HG03439 (cell line): Measurements from ENCODE around the gene OR8D2.

Experiments used
- ATAC-seq: cut with Tn5 transposase; IDR thresholded peaks from one replicate; pipeline ENCODE4 v1.9.1; 2021; ENCODE audit warnings: mild to moderate bottlenecking, moderate library complexity; ENCODE audit not compliant: unreplicated experiment

Gene OR8D2

GRCh38 chr11:124320097-124320496 is at the start of gene OR8D2:
TSS of gene OR8D2 (minus strand) at chr11:124320197. CDS start at chr11:124320197, 0 bp downstream.
- no peak for ATAC-seq

DNA sequence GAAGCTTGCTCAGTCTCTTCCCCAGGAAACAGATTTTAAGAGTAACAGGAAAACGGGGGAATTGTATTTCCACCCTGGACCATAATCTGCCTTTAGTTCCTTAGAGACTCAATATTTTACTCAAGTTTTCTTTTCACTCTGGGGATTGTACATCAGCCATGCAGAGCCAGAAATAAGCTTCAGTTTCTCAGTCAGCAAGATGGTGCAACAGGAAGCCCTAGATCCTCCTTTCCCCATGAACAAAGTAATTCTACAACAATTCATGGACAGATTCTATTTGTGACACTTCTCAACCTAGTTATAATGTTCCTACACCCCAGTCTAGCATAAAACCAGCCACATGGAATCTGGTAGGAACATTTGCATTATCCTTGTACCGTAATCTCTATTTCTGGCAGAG is 39.6 kb upstream of the OR8D2 start:
- ATAC-seq = no peak

DNA sequence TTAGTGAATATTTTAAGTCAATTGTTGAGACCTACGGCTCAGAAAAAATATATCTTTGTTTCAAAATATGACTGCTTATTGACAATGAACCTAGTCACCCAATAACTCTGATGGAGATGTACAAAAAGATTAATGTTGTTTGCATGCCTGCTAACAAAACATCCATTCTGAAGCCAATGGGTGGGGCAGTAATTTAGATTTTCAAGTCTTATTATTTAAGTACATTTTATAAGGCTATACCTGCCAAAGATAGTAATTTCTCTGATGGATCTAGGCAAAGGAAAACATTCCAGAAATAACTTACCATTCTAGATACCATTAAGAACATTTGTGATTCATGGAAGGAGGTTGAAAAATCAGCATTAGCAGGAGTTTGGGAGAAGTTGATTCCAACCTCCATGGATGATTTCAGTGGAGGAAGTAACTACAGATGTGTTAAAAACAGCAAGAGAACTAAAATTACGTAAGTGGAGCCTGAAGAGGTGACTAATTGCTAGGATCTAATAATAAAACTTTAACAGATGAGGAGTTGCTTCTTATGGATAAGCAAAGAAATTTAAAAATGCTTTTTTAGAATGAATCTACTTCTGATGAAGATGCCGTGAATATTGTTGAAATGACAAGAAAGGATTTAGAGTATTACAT is 26.4 kb upstream of the OR8D2 start:
- no peak for ATAC-seq

- ATAC-seq = no peak
Observed at GRCh38 chr11:124344346-124344745, 24.3 kb upstream of the OR8D2 start.

- ATAC-seq = no peak
Observed at GRCh38 chr11:124340142-124340447, 20.1 kb upstream of the OR8D2 start.

GRCh38 chr11:124339396-124340141 is 19.6 kb upstream of the OR8D2 start:
- no peak for ATAC-seq

DNA sequence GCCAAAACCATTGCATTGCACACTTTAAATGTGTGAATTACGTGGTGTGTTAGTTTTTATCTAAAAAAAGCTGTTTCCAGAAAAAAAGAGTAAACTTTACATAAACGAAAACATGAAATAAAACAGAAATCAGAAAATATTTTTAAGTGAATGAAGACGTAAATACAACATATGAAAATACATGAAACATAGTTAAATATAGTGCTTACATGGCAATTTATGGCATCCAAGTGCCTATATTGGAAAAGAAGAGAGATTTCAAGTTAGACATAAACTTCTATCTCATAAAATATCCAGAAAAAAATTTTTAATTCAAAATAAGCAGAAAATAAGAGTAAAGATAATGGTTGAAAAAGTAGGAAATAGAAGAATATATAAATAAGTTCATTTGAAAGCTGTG is 11.9 kb upstream of the OR8D2 start:
- no peak for ATAC-seq

DNA sequence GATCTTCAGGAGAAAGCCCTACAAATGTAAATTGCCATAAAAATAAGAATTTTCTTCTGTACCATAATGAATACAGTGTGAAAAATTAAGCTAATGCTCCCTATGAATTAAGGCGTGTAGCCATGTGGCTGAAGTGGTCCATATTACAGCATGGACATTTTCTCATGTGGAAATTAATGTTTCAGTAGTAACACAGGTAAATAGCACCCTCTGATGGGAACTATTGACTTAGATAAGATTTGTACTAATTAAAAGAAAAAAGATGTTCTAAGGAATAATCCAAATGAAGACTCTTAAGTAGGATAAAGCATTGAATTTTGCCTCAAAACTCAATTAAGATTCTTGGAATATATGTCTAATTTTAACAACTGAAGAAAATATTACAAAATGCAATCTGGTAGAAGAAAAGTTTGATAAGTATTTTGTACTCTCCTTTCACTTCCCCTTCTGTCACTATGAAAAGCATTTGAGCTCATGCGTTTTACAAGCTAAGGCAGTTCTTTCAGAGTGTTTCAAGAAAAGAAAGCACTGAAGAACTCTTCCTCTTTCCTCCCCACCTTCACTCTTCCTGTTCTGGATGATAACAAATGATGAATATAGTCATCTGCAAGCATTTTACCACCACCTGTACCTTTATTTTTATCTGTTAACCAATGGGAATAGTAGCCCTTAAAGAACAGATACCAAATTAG is 9.9 kb upstream of the OR8D2 start:
- ATAC-seq = no peak

- ATAC-seq = no peak
Observed at GRCh38 chr11:124327775-124328174, 7.8 kb upstream of the OR8D2 start.

DNA sequence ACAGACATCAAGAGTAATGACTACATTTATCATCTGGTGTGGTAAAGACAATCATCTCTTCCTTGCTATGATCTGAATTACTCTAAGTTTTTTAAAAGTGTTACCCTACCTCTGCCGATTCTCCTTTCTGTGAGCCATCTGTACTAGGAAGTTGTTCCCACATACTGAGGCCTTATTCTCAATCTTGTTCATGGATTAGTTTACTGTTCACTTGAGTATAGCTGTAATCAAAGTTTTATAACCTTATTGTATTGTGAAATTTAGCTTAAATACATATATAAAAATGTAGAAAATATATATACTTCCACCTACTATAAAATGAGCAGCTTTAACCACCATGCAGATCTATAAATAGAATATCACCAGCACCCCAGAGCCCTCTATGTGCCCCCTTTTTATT is 2.4 kb upstream of the OR8D2 start:
- no peak for ATAC-seq

GRCh38 chr11:124315052-124315451 is 4.9 kb downstream of the OR8D2 start:
- no peak for ATAC-seq

DNA sequence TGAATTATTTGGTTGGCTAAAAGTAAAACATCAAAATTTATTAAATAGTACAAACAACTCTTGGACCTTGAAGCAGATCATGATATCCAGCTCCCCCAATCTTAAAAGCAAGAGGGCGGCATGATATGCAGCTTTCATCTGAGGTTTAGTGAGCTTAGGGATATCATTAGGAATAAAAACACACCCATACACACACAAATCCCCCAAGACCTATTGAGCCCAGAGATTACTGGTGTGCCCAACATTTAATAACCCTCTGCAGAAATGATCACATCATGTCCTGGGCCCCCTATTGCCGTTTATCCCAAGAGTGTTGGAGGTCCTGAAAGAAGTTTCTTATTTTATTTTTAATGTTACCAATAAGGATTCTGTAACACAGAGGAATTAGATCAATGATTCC is 6.1 kb downstream of the OR8D2 start, which contains the start of gene OR8D1:
TSS of gene OR8D1 (minus strand) at position 101 of the 400 bp plus-strand sequence. CDS start 3,183 bp downstream, outside the sequence.
- ATAC-seq = no peak

DNA sequence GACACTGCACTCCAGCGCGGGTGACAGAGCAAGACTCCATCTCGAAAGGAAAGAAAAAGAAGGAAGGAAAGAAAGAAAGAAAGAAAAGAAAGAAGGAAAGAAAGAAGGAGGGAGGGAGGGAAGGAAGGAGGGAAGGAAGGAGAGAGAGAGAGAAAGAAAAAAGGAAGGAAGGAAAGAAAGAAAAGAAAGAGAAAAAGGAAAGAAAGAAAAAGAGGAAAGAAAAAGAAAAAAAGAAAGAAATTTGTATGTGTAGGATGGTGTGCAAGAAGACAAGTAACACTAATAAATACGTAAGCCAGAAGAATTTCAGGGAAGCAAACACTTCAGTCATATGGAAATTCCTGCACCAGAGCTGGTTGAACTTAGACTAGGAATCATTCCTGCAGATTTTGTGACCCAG is 6.9 kb downstream of the OR8D2 start:
- ATAC-seq = no peak

DNA sequence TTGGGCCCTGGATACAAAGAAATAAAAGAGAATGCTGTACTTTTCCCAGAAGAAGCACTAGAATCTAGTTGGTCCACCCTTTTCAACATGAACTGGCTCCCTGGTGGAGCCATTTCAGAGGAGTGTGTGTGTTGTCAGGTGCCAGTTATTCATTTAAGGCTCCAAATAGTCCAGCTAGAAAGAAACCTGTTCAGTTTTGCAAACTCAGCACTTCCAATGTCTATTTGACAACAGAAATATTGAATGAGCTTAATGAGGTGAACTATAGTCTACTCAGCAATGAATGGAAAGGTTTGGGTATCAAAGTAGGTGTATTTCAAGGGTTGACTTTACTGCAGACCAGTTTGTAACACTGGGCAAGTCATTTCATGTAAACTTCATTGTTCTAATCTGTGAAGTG is 8.3 kb downstream of the OR8D2 start:
- no peak for ATAC-seq

DNA sequence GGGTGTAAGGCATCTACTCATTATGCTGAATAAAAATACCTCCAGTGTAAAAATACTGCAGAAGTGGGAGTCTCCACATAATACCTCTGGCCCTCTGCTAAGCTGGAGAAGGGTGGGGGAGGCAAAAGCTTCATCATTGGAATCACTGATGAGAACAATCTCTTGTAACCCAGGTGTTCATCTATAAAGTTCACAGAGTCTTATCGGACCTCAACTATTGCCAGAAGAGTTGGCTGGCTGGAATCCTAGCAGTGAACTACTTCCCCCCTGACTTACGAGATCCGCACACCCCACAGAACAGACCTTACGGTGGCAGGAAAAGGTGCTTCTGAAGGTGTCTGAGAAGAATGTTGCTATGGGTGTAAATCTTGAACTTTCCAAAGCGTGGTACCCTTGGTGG is 8.7 kb downstream of the OR8D2 start:
- ATAC-seq = no peak

DNA sequence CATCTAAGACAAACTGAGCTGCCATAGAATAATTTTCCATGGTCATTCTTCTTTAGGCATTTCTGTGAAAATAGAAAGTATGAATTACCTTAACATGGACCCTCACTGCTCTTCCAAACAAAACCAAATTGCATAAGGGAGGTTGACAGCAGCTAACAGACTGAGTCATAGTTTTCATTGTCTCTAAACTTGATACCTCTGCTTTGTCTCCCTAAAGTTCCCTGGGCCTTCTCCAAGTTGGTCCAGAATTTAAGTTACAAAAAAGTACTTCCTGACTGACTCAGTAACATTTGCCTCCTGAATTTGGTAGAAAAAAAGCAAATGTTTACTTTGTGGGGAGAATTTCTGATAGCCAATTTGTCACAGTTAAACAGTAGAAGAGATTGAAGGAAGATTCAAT is 9.3 kb downstream of the OR8D2 start:
- no peak for ATAC-seq

DNA sequence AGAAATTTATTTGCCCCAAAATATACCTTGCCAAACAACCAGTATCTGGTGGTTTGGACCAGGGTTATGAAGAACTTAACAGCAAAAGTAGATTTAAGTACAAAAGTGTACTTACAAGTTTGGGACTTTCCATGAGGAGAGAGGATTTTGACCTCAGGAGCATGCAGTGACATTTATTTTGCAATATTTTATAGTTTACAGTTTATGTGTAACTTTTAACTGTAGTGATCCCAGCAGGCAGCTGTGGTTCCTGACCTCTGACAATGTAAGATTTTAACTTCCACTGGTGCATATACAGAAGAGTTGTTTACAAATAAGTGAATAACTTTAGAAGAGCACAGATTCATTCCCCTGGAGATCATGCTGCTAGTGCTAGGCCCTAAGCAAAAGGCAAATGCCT is 12.9 kb downstream of the OR8D2 start:
- ATAC-seq = no peak

DNA sequence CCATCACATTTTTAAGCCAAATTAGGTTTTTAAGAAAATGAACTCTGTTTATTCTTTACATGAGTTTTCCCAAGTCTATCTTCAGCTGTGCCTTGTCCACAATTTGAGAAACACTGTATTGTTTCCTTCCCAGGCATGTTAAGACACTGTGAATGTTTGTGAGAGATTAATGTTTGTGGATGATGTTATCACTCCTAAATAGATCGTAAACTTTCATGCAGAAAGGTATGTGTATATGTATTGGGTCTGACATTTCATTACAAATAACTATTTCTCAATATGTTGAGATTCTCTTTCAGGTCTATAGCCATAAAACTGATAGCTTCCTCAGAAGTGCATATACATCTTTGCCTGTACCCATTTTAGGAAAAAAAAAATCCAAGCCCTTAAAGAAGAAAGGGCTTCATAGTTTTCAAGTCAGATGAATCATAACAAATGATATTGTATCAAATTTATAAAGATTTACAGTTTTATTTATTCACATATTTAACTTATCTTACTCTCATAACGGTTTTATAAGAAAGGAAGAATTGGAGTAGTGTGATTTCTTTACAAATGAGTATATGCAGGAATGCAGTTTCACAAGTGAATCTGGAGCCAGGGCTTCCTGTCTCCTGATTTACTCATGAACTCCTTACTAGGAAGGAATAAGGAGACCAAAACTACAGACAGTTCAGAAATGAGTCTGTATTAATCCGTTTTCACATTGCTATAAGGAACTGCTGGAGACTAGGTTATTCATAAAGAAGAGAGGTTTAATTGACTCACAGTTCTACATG is 17.5 kb downstream of the OR8D2 start:
- ATAC-seq = no peak

DNA sequence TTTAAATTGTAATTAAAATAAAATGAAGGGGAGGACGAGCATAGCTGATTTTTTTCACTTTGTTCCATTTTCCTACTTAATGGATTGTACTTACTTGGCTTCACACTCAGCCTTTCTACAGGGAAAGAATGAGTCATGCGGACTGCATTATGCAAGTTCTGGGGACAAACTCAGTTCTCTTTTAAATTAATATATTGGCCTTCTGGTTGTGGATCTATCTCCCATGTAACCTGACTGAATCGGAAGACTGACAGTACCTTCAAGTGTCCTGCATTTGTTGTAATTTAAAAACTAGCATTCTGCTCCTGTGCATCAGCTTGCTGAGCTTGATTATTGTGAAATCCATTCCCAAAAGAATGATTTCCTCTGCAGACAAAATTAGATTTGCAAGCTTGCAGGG is 18.4 kb downstream of the OR8D2 start:
- no peak for ATAC-seq

GRCh38 chr11:124297921-124298320 is 22.1 kb downstream of the OR8D2 start:
- ATAC-seq = no peak

DNA sequence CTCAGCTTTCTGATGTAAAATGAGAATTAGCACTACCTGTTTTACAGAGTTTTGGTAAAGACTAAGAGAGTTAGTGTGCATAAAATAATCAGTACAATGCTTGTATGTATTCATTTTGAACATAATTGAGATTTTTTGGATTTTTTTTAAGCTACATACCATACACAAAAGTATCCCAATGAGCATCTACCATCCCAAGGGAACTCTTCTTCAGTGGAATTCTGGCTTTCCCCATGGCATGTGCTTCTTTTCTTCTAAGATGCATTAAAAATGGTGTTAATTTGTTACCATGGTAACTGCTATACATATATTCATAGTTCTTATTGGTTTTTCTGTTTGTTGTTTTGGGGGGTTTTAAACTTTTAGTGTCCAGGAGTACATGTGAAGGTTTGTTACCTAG is 24.0 kb downstream of the OR8D2 start:
- ATAC-seq = no peak
